Transverse colon (tissue), 4 donors: Measurements from ENCODE around the gene LRBA.

Experiments used
- CTCF ChIP-seq, 5 experiments: fragments of 200-600 bp in 3 of 5; fragments of 450-650 bp in 2 of 5; sonication (generic) in 3 of 5; IDR thresholded peaks; 1 replicate in 2 of 5; 2 replicates in 3 of 5; pipeline ENCODE4 v1.5.1; 2016 to 2017; ENCODE audit warnings: antibody characterized with exemption in 5 of 5, inconsistent platforms in 3 of 5, mild to moderate bottlenecking in 2 of 5, moderate library complexity in 1 of 5
- EP300 ChIP-seq: sonication (generic); formaldehyde crosslinking; IDR thresholded peaks from one replicate; pipeline ENCODE4 v1.6.1; 2017; ENCODE audit warnings: antibody characterized with exemption, low read depth
- POLR2A ChIP-seq: fragments of 450-650 bp; IDR thresholded peaks from one replicate; pipeline ENCODE4 v1.6.1; 2016; ENCODE audit warnings: antibody characterized with exemption, mild to moderate bottlenecking, moderate library complexity
- POLR2AphosphoS5 ChIP-seq, 3 donors: sonication (generic); formaldehyde crosslinking; IDR thresholded peaks; one replicate each; pipeline ENCODE4 v1.6.1; 2016; ENCODE audit warnings: antibody characterized with exemption in 3 of 3

GRCh38 chr4:150890246-150890645, 124.8 kb downstream of the LRBA start:
- TF ChIP-seq CTCF (IDR thresholded peaks at IDR 0.05): no peak
- TF ChIP-seq POLR2AphosphoS5 (IDR thresholded peaks at IDR 0.05): no peak
- TF ChIP-seq POLR2A: no peak
- TF ChIP-seq EP300: no peak
